Chondrocyte (in vitro differentiated cells): Measurements from ENCODE around the gene MACROD2. TPM values are rescaled to one million over a fixed set of nuclear protein-coding genes. Genes with fewer than 3 reads are reported as not detected.

ENCODE experiments used
- DNase-seq: peaks from one replicate; pipeline ENCODE4 v3.0.0; 2021; ENCODE audit warnings: mixed read lengths, low spot score
- H3K27ac Mint-ChIP-seq: one replicate; pipeline ENCODE4 v1.8.0; 2021; ENCODE audit warnings: mild to moderate bottlenecking, moderate library complexity, mixed read lengths; ENCODE audit not compliant: unreplicated experiment
- H3K27me3 Mint-ChIP-seq: 2 replicates; pipeline ENCODE4 v1.8.0; 2021; ENCODE audit warnings: low read depth, mixed read lengths
- H3K36me3 Mint-ChIP-seq: 2 replicates; pipeline ENCODE4 v1.8.0; 2021; ENCODE audit warnings: low read depth, mixed read lengths
- H3K4me1 Mint-ChIP-seq: 2 replicates; pipeline ENCODE4 v1.8.0; 2021; ENCODE audit warnings: low read depth, mild to moderate bottlenecking, mixed read lengths
- H3K4me3 Mint-ChIP-seq: one replicate; pipeline ENCODE4 v1.8.0; 2021; ENCODE audit warnings: mild to moderate bottlenecking, moderate library complexity, mixed read lengths; ENCODE audit not compliant: unreplicated experiment
- H3K9me3 Mint-ChIP-seq: 2 replicates; pipeline ENCODE4 v1.8.0; 2021; ENCODE audit warnings: low read depth, mixed read lengths
- total RNA-seq: library from RNA; stranded (reverse); gene quantifications from 3 replicates; pipeline ENCODE4 v1.2.1, GENCODE V29; 2021
- TF ChIP-seq, protein P1 (sequence below): fragments of 200-600 bp; sonication (generic); IDR thresholded peaks from 2 replicates; pipeline ENCODE4 v1.5.0; 2021; ENCODE audit warnings: antibody characterized with exemption, mild to moderate bottlenecking, moderate library complexity

MACROD2 gene
- total RNA-seq, 1 donor from 2014 or later: 3.2 TPM

DNA sequence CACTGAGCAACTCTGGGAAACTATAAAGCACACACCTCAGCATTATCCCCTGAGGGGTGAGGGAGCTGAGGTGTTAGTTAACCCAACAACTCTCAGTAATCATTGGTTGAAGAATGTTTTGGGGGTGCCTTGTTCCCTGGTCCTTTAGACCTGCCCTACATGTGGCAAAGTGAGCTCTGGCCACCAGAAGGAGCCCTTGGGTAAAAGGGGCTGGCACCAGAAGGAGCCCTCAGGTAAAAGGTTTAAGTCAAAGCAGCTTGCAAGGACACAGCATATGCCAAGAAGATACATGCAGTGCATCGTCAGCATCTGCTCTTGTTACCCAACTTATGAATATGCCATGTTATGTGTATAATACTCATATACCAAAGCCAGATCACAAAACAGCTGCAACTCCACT lies 1496.3 kb downstream of the MACROD2 start:
- no peaks in the 10 kb centered on the region for H3K27me3 Mint-ChIP-seq
- no peak overlapping the region for H3K4me3 Mint-ChIP-seq
- no peak overlapping the region for H3K27ac Mint-ChIP-seq
- peaks cover 11% of the 10 kb centered on the region for H3K9me3 Mint-ChIP-seq
- no peaks in the 10 kb centered on the region for H3K36me3 Mint-ChIP-seq
- TF ChIP-seq, protein P1, sequence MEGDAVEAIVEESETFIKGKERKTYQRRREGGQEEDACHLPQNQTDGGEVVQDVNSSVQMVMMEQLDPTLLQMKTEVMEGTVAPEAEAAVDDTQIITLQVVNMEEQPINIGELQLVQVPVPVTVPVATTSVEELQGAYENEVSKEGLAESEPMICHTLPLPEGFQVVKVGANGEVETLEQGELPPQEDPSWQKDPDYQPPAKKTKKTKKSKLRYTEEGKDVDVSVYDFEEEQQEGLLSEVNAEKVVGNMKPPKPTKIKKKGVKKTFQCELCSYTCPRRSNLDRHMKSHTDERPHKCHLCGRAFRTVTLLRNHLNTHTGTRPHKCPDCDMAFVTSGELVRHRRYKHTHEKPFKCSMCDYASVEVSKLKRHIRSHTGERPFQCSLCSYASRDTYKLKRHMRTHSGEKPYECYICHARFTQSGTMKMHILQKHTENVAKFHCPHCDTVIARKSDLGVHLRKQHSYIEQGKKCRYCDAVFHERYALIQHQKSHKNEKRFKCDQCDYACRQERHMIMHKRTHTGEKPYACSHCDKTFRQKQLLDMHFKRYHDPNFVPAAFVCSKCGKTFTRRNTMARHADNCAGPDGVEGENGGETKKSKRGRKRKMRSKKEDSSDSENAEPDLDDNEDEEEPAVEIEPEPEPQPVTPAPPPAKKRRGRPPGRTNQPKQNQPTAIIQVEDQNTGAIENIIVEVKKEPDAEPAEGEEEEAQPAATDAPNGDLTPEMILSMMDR: peak; percentile 41
- DNase-seq: no peak
- peaks cover 13% of the 10 kb centered on the region for H3K4me1 Mint-ChIP-seq

GRCh38 chr20:15494851-15495250 lies 1499.5 kb downstream of the MACROD2 start:
- H3K27ac Mint-ChIP-seq: no peak overlapping the region
- no peak for DNase-seq
- H3K9me3 Mint-ChIP-seq: peaks cover 4% of the 10 kb centered on the region
- TF ChIP-seq, protein P1: no peak
- H3K27me3 Mint-ChIP-seq: no peaks in the 10 kb centered on the region
- H3K4me1 Mint-ChIP-seq: no peaks in the 10 kb centered on the region
- no peaks in the 10 kb centered on the region for H3K36me3 Mint-ChIP-seq
- no peak overlapping the region for H3K4me3 Mint-ChIP-seq

GRCh38 chr20:15496501-15497039 lies 1501.3 kb downstream of the MACROD2 start:
- Mint-ChIP-seq H3K4me1 (no peaks in the 10 kb centered on the region), H3K27me3 (no peaks in the 10 kb centered on the region), H3K9me3 (peaks cover 4% of the 10 kb centered on the region), H3K4me3 (no peak overlapping the region), H3K36me3 (no peaks in the 10 kb centered on the region), H3K27ac (no peak overlapping the region)
- TF ChIP-seq, protein P1: no peak
- no peak for DNase-seq

DNA sequence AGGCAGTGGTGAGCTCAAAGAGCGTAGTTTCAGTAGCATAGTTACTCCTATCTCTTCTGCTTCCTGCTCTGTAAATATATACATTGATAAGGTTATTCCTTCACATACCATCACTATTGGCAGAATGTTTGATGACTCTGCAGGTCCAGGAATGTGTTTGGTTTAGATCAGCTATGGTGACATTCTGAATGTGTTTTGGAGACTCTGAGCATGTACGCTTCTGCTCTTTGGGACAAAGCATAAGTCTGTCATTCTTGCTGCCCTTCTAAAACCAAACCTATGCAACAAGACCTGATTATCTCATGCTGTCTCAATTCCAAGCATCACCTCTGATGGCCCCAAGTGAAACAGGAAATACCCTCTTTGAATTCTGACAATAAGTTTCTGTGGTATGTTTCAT lies 1503.6 kb downstream of the MACROD2 start:
- Mint-ChIP-seq H3K36me3 (no peaks in the 10 kb centered on the region), H3K27me3 (peaks cover 2% of the 10 kb centered on the region), H3K27ac (no peak overlapping the region), H3K4me3 (no peak overlapping the region), H3K9me3 (peaks cover 4% of the 10 kb centered on the region), H3K4me1 (no peaks in the 10 kb centered on the region)
- no peak for DNase-seq
- TF ChIP-seq, protein P1: no peak

- Mint-ChIP-seq H3K36me3 (no peaks in the 10 kb centered on the region), H3K4me3 (no peak overlapping the region), H3K27ac (no peak overlapping the region), H3K27me3 (peaks cover 2% of the 10 kb centered on the region), H3K9me3 (no peaks in the 10 kb centered on the region), H3K4me1 (no peaks in the 10 kb centered on the region)
- DNase-seq: no peak
- TF ChIP-seq, protein P1: no peak
These were observed 1511.0 kb downstream of the MACROD2 start for GRCh38 chr20:15506311-15506710.
